LNCaP clone FGC (cell line): ENCODE measurements around the gene NIPSNAP2.
"Not testable (repeated sequence)": the region's sequence is repeated elsewhere in the genome, so short reads cannot be mapped to it uniquely, and the experiment has no call there.

Experiments
- DNase-seq: peaks from one replicate; pipeline ENCODE4 v3.0.0-alpha.2; 2011; ENCODE audit warnings: low read depth
- H3K4me3 ChIP-seq: 2 replicates; pipeline ENCODE4 v1.5.1; 2011; ENCODE audit warnings: mild to moderate bottlenecking, low read depth, low read length, control low read depth
- CTCF ChIP-seq: IDR thresholded peaks from 2 replicates; pipeline ENCODE4 v1.5.1; 2012; ENCODE audit warnings: mild to moderate bottlenecking; ENCODE audit not compliant: control insufficient read depth, insufficient read depth; ENCODE audit errors: extremely low read depth

Gene NIPSNAP2

GRCh38 chr7:56026538-56026937 lies 62.2 kb downstream of the NIPSNAP2 start:
- H3K4me3 ChIP-seq, result no peak overlapping the region
- TF ChIP-seq CTCF, result no peak
- no peak for DNase-seq

- H3K4me3 ChIP-seq, result no peak overlapping the region
- no peak for TF ChIP-seq CTCF
- no peak for DNase-seq
Observed at GRCh38 chr7:56028942-56029630, 64.7 kb downstream of the NIPSNAP2 start.

GRCh38 chr7:56030340-56030739 lies 66.0 kb downstream of the NIPSNAP2 start:
- H3K4me3 ChIP-seq, result no peak overlapping the region
- TF ChIP-seq CTCF, result no peak
- no peak for DNase-seq

GRCh38 chr7:56031556-56031955 lies 67.2 kb downstream of the NIPSNAP2 start:
- DNase-seq, H3K4me3 ChIP-seq: not testable (repeated sequence)

- not testable (repeated sequence) for H3K4me3 ChIP-seq, DNase-seq
Observed at GRCh38 chr7:56032578-56032977, 68.2 kb downstream of the NIPSNAP2 start.

- no peak for TF ChIP-seq CTCF
- H3K4me3 ChIP-seq, result peak overlapping the region; percentile 78
- peak; percentile 72 for DNase-seq
Observed at GRCh38 chr7:56033671-56034432, 69.5 kb downstream of the NIPSNAP2 start.

- no peak overlapping the region for H3K4me3 ChIP-seq
- DNase-seq, result no peak
- no peak for TF ChIP-seq CTCF
Observed at GRCh38 chr7:56040730-56041129, 76.3 kb downstream of the NIPSNAP2 start.

- H3K4me3 ChIP-seq, DNase-seq: not testable (repeated sequence)
Observed at GRCh38 chr7:56045758-56046157, 81.4 kb downstream of the NIPSNAP2 start.
